ENCODE data around the gene GARIN5B.

GRCh38 chr19:55402509-55402908 is 39.4 kb upstream of the GARIN5B start:
- no peak for TF ChIP-seq NFYB (CRISPR knock-in tag; conservative IDR thresholded peaks at IDR 0.05; ENCODE audit: low read depth)
- TF ChIP-seq, protein P1, sequence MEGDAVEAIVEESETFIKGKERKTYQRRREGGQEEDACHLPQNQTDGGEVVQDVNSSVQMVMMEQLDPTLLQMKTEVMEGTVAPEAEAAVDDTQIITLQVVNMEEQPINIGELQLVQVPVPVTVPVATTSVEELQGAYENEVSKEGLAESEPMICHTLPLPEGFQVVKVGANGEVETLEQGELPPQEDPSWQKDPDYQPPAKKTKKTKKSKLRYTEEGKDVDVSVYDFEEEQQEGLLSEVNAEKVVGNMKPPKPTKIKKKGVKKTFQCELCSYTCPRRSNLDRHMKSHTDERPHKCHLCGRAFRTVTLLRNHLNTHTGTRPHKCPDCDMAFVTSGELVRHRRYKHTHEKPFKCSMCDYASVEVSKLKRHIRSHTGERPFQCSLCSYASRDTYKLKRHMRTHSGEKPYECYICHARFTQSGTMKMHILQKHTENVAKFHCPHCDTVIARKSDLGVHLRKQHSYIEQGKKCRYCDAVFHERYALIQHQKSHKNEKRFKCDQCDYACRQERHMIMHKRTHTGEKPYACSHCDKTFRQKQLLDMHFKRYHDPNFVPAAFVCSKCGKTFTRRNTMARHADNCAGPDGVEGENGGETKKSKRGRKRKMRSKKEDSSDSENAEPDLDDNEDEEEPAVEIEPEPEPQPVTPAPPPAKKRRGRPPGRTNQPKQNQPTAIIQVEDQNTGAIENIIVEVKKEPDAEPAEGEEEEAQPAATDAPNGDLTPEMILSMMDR (IDR thresholded peaks at IDR 0.05), result no peak
- TF ChIP-seq KAT7 (CRISPR knock-in tag; IDR thresholded peaks at IDR 0.05; ENCODE audit: borderline replicate concordance), result no peak
- no peak for TF ChIP-seq USF1 (CRISPR knock-in tag; IDR thresholded peaks at IDR 0.05)
- no peak for TF ChIP-seq ETV6 (CRISPR knock-in tag; IDR thresholded peaks at IDR 0.05)
- TF ChIP-seq SOX15 (CRISPR knock-in tag; IDR thresholded peaks at IDR 0.05), result no peak
- TF ChIP-seq, protein P2, sequence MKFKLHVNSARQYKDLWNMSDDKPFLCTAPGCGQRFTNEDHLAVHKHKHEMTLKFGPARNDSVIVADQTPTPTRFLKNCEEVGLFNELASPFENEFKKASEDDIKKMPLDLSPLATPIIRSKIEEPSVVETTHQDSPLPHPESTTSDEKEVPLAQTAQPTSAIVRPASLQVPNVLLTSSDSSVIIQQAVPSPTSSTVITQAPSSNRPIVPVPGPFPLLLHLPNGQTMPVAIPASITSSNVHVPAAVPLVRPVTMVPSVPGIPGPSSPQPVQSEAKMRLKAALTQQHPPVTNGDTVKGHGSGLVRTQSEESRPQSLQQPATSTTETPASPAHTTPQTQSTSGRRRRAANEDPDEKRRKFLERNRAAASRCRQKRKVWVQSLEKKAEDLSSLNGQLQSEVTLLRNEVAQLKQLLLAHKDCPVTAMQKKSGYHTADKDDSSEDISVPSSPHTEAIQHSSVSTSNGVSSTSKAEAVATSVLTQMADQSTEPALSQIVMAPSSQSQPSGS (CRISPR knock-in tag; IDR thresholded peaks at IDR 0.05; ENCODE audit: borderline replicate concordance, low read depth), result no peak
- TF ChIP-seq ZNF121 (CRISPR knock-in tag; IDR thresholded peaks at IDR 0.05), result no peak
- TF ChIP-seq JUN (CRISPR knock-in tag; IDR thresholded peaks at IDR 0.05), result no peak
- TF ChIP-seq, protein P3, sequence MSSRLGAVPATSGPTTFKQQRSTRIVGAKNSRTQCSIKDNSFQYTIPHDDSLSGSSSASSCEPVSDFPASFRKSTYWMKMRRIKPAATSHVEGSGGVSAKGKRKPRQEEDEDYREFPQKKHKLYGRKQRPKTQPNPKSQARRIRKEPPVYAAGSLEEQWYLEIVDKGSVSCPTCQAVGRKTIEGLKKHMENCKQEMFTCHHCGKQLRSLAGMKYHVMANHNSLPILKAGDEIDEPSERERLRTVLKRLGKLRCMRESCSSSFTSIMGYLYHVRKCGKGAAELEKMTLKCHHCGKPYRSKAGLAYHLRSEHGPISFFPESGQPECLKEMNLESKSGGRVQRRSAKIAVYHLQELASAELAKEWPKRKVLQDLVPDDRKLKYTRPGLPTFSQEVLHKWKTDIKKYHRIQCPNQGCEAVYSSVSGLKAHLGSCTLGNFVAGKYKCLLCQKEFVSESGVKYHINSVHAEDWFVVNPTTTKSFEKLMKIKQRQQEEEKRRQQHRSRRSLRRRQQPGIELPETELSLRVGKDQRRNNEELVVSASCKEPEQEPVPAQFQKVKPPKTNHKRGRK (CRISPR knock-in tag; IDR thresholded peaks at IDR 0.05; ENCODE audit: borderline replicate concordance), result no peak
- TF ChIP-seq TEAD4 (CRISPR knock-in tag; IDR thresholded peaks at IDR 0.05), result no peak

Data from WTC11 (cell line).